Mucosa of descending colon (tissue), 3 donors: Measurements from ENCODE around the gene ABHD8. TPM values are rescaled to one million over a fixed set of nuclear protein-coding genes. Genes with fewer than 3 reads are reported as not detected.

ENCODE experiments used
- ATAC-seq: fragments of 200-7000 bp; cut with Tn5 transposase; one replicate; pipeline ENCODE4 v1.9.1; 2020; ENCODE audit warnings: mild to moderate bottlenecking, moderate library complexity
- DNase-seq, 3 donors: peaks; one replicate each; pipeline ENCODE4 v3.0.0-alpha.2; 2020
- H3K36me3 ChIP-seq: fragments of 200-600 bp; one replicate; pipeline ENCODE4 v1.8.0; 2021; ENCODE audit warnings: low read depth, mild to moderate bottlenecking
- H3K4me1 ChIP-seq: fragments of 200-600 bp; one replicate; pipeline ENCODE4 v1.8.0; 2021; ENCODE audit warnings: low read depth, mild to moderate bottlenecking
- H3K4me3 ChIP-seq: fragments of 200-600 bp; one replicate; pipeline ENCODE4 v1.8.0; 2021; ENCODE audit warnings: mild to moderate bottlenecking
- H3K9me3 ChIP-seq: fragments of 200-600 bp; one replicate; pipeline ENCODE4 v1.8.0; 2021; ENCODE audit warnings: mild to moderate bottlenecking
- intact Hi-C, 2 donors: fragments of 100-400 bp; cut with DNase I in 1 of 2; cut with micrococcal nuclease in 1 of 2; formaldehyde crosslinking; loops; one replicate each; pipeline versions ENCODE4 v1.11.0 to v1.11.1; 2022; cut with DNase I, micrococcal nuclease
- total RNA-seq, 3 donors: library from RNA; stranded (reverse); fragmentation: NEBNext Ultra II Directional in 2 of 3; extraction: Animal tissue kit (Norgen Biotek cat#: 25700) in 2 of 3; gene quantifications; one replicate each; pipeline versions ENCODE4 v1.2.1 to v1.2.4, GENCODE V29; 2021 to 2023
- TF ChIP-seq, protein P1 (sequence below): fragments of 200-600 bp; IDR thresholded peaks from one replicate; pipeline ENCODE4 v1.8.0; 2022; ENCODE audit warnings: antibody characterized with exemption, mild to moderate bottlenecking
- donor health status: DM: no; HTN: no; CAD: no; lungs with moderate emphysema.
- donor health status: DM: no; HTN: no; CAD: no.
- donor health status: DM: no; HTN: yes; CAD: no.

ABHD8 gene
- total RNA-seq, 3 donors from 2014 or later = 3.0 to 18.0 (median 4.5) TPM

DNA sequence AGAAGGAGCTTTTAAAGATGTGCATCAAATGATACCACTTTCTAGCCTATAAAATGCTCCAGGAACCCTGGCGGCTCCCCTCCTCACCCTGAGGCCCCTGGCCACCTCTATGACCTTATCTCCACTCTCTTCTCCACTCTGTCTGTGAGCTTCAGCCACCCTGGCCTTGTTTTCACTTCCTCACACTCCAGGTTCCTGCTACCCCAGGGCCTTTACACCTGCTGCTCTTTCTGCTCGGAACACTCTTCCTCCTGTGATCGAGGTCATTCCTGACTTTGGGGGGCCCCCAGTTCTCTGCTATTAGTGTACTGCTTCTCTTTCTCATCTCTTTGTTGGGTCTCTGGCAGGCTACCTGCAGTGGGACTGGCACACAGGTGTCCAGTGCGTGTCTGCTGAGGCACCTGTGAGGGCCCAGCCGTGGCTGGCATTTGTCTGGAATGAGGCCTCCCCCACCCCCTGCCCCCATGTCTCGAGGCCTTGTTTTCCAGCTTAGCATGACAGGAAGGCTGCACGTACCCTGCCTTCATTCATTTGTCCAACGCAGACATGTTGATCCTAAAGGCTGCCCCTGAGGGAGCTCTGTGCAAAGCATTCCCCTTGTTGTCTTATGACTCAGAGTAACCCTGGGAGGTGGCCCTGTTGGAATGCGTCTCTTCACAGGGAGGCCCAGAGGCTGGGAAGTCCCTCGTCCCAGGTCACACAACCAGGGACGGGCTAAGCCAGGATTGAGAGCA lies 8.4 kb upstream of the ABHD8 start:
- ATAC-seq (no peak), DNase-seq (no peak)
- H3K4me3 ChIP-seq = no peak overlapping the region
- TF ChIP-seq, protein P1, sequence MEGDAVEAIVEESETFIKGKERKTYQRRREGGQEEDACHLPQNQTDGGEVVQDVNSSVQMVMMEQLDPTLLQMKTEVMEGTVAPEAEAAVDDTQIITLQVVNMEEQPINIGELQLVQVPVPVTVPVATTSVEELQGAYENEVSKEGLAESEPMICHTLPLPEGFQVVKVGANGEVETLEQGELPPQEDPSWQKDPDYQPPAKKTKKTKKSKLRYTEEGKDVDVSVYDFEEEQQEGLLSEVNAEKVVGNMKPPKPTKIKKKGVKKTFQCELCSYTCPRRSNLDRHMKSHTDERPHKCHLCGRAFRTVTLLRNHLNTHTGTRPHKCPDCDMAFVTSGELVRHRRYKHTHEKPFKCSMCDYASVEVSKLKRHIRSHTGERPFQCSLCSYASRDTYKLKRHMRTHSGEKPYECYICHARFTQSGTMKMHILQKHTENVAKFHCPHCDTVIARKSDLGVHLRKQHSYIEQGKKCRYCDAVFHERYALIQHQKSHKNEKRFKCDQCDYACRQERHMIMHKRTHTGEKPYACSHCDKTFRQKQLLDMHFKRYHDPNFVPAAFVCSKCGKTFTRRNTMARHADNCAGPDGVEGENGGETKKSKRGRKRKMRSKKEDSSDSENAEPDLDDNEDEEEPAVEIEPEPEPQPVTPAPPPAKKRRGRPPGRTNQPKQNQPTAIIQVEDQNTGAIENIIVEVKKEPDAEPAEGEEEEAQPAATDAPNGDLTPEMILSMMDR = no peak
- no peaks in the 10 kb centered on the region for H3K9me3 ChIP-seq
- no peaks in the 10 kb centered on the region for H3K36me3 ChIP-seq
- peaks cover 22% of the 10 kb centered on the region for H3K4me1 ChIP-seq
- intact Hi-C loops = no loop called here

DNA sequence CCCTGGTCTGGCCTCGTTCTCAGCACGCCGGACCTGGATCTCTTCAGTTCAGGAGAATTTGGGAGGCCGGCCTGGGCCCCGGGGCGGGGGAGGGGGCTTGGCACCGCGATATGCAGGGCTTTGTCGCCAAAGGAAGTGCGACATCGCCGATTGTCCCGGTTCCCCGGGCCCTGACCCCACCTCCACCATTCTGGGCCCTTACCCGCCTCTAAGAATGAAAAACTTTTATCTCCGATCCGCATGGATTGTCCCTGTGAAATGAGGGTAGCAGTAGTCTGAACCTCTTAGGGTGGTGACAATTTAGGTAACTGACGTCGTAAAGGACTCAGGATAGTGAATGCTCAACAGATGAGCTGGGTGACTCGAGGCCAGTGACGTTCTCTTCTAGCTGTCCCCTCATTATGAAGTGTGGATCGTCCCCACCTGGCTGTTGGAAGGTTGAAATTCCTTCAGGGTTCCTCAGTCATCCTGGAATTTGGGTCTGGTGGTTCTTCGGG lies 6.8 kb upstream of the ABHD8 start:
- intact Hi-C loops = no loop called here
- TF ChIP-seq, protein P1 = no peak

DNA sequence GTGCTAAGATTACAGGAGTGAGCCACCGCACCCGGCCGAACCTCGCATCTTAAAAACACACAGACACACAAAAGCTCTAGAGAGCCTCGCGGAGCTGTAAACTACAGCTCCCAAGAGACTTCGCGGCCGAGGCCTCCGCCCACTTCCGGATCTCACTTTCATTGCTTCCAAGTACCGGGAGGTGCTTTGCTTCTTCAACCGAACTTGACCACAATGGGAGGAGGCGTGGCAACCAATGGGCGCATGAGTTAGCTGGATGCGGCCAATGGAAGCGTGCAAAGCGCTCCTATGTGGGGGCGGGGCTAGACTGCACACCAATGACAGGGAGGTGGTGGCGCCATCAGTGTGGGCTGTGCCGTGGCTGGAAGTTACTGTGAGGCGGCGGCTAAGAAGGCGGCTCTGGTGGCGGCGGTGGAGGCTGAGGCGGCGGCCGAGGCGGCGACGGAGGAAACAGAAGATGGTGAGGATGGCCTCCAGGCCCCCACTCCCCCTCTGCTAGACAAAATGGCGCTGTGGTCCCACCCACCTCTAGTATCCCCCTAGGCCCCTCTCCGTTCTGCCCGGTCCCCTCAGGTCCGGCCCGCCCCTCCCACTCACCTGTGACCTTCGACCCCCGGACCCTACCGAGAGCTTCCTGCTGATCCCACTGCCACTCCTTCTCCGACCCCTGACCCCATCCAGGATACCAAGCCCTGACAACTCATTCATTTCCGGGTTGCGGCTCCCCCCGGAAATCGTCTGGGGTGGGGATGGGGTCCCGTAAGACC lies 6.2 kb upstream of the ABHD8 start, which contains the start of gene DDA1:
TSS of gene DDA1 (plus strand) at position 366 of the 767 bp plus-strand sequence. CDS start at position 458, 92 bp downstream.
- TF ChIP-seq, protein P1 = no peak
- intact Hi-C loops = no loop called here
- ATAC-seq = peak; percentile 82

More for the DNA sequence above, 6.8 kb upstream of the ABHD8 start:
- H3K4me3 ChIP-seq = peak overlapping the region; percentile 54
- H3K9me3 ChIP-seq = no peaks in the 10 kb centered on the region
- H3K36me3 ChIP-seq = no peaks in the 10 kb centered on the region
- DNase-seq (no peak), ATAC-seq (no peak)
- peaks cover 31% of the 10 kb centered on the region for H3K4me1 ChIP-seq

DNA sequence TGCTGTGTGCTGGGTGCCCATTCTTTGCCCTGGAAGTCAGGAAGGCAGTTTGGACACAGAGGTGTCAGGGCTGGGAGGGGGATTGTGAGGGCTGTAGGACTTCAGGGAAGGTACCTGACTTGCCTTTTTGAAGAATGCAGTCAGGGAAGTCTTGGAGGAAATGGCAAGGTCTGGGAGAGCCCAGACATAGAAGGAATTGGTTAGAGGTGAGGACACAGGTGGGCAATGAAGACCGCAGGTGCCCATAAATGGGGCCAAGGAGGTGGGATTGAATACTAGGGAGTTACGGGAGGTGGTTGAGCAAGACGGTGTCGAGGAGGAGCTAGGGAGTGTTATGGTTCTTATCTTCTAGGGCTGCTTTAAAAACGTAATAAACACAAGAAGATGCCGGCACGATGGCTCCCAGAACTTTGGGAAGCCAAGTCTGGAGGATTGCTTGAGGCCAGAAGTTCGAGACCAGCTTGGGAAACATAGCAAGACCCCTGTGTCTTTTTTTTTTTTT lies 4.7 kb upstream of the ABHD8 start:
- H3K36me3 ChIP-seq = no peaks in the 10 kb centered on the region
- H3K4me3 ChIP-seq = no peak overlapping the region
- intact Hi-C loops = no loop called here
- DNase-seq = no peak
- TF ChIP-seq, protein P1 = no peak
- H3K9me3 ChIP-seq = no peaks in the 10 kb centered on the region
- ATAC-seq = no peak
- H3K4me1 ChIP-seq = peaks cover 37% of the 10 kb centered on the region

More for the DNA sequence above, 6.2 kb upstream of the ABHD8 start, which contains the start of gene DDA1:
- Histone ChIP-seq H3K36me3 (no peaks in the 10 kb centered on the region), H3K4me3 (peak within 1 kb of the TSS; percentile 54), H3K9me3 (no peaks in the 10 kb centered on the region), H3K4me1 (peaks cover 37% of the 10 kb centered on the region)
- DNase-seq = peak; percentile 97 to 99 (median 99)

GRCh38 chr19:17306285-17306714 lies 3.1 kb upstream of the ABHD8 start:
- peak overlapping the region; percentile 60 for H3K4me3 ChIP-seq
- TF ChIP-seq, protein P1 = no peak
- DNase-seq = peak in 2 of 3 donors; percentile 44 to 56
- intact Hi-C loops = no loop called here
- no peaks in the 10 kb centered on the region for H3K9me3 ChIP-seq
- no peak for ATAC-seq
- H3K36me3 ChIP-seq = no peaks in the 10 kb centered on the region
- H3K4me1 ChIP-seq = peaks cover 40% of the 10 kb centered on the region
